ENCODE results near the gene CYP39A1.

CYP39A1 gene

GRCh38 chr6:46667377-46667776 lies 14.8 kb upstream of the CYP39A1 start:
- no peak overlapping the region for H2AFZ ChIP-seq (ENCODE audit: low read length)
- no peaks in the 10 kb centered on the region for H3F3A ChIP-seq (ENCODE audit: low read depth)
- no peaks in the 10 kb centered on the region for H3K27me3 ChIP-seq (ENCODE audit: insufficient read depth, low read length, poor library complexity, severe bottlenecking)
- no peaks in the 10 kb centered on the region for H4K20me1 ChIP-seq (ENCODE audit: insufficient read depth, low read length, poor library complexity, severe bottlenecking)
- no peak overlapping the region for H3K9ac ChIP-seq (ENCODE audit: low read depth, low read length, poor library complexity, severe bottlenecking)
- H3K36me3 ChIP-seq (ENCODE audit: insufficient read depth, low read length): no peaks in the 10 kb centered on the region
- H3K4me3 ChIP-seq (ENCODE audit: low read length, poor library complexity, severe bottlenecking): no peak overlapping the region
- H3K9me3 ChIP-seq (ENCODE audit: insufficient read depth, low read depth, low read length): no peaks in the 10 kb centered on the region
- H3K4me1 ChIP-seq (ENCODE audit: insufficient read depth, low read length, poor library complexity, severe bottlenecking): no peaks in the 10 kb centered on the region
- H3K4me2 ChIP-seq (ENCODE audit: low read depth, low read length, poor library complexity, severe bottlenecking): no peak overlapping the region
- TF ChIP-seq CTCF (conservative IDR thresholded peaks at IDR 0.05; ENCODE audit: low read length) (no peak), EZH2phosphoT487 (IDR thresholded peaks at IDR 0.05; ENCODE audit: borderline replicate concordance) (no peak)
- H3K9me2 ChIP-seq (replicated peaks; ENCODE audit: low read depth, low read length): no peaks in the 10 kb centered on the region
- H3K79me2 ChIP-seq (ENCODE audit: insufficient read depth, low read length): no peaks in the 10 kb centered on the region

GRCh38 chr6:46661483-46661882 lies 8.9 kb upstream of the CYP39A1 start:
- Histone ChIP-seq H3K27me3 (ENCODE audit: insufficient read depth, low read length, poor library complexity, severe bottlenecking) (no peaks in the 10 kb centered on the region), H3F3A (ENCODE audit: low read depth) (no peaks in the 10 kb centered on the region), H3K36me3 (ENCODE audit: insufficient read depth, low read length) (no peaks in the 10 kb centered on the region)

GRCh38 chr6:46657642-46658041 lies 5.0 kb upstream of the CYP39A1 start:
- Histone ChIP-seq H3K36me3 (ENCODE audit: insufficient read depth, low read length) (no peaks in the 10 kb centered on the region), H3K4me3 (ENCODE audit: low read length, poor library complexity, severe bottlenecking) (no peak overlapping the region), H4K20me1 (ENCODE audit: insufficient read depth, low read length, poor library complexity, severe bottlenecking) (no peaks in the 10 kb centered on the region), H3K4me2 (ENCODE audit: low read depth, low read length, poor library complexity, severe bottlenecking) (no peak overlapping the region), H3K4me1 (ENCODE audit: insufficient read depth, low read length, poor library complexity, severe bottlenecking) (no peaks in the 10 kb centered on the region), H3K79me2 (ENCODE audit: insufficient read depth, low read length) (no peaks in the 10 kb centered on the region), H3K9me2 (replicated peaks; ENCODE audit: low read depth, low read length) (no peaks in the 10 kb centered on the region), H2AFZ (ENCODE audit: low read length) (no peak overlapping the region), H3F3A (ENCODE audit: low read depth) (no peaks in the 10 kb centered on the region), H3K9ac (ENCODE audit: low read depth, low read length, poor library complexity, severe bottlenecking) (no peak overlapping the region), H3K9me3 (ENCODE audit: insufficient read depth, low read depth, low read length) (no peaks in the 10 kb centered on the region), H3K27me3 (ENCODE audit: insufficient read depth, low read length, poor library complexity, severe bottlenecking) (no peaks in the 10 kb centered on the region)
- TF ChIP-seq EZH2phosphoT487 (IDR thresholded peaks at IDR 0.05; ENCODE audit: borderline replicate concordance) (no peak), CTCF (conservative IDR thresholded peaks at IDR 0.05; ENCODE audit: low read length) (no peak)

More at GRCh38 chr6:46661483-46661882, 8.9 kb upstream of the CYP39A1 start:
- TF ChIP-seq EZH2phosphoT487 (IDR thresholded peaks at IDR 0.05; ENCODE audit: borderline replicate concordance) (no peak), CTCF (conservative IDR thresholded peaks at IDR 0.05; ENCODE audit: low read length) (no peak)
- Histone ChIP-seq H3K9me3 (ENCODE audit: insufficient read depth, low read depth, low read length) (no peaks in the 10 kb centered on the region), H2AFZ (ENCODE audit: low read length) (no peak overlapping the region), H3K79me2 (ENCODE audit: insufficient read depth, low read length) (no peaks in the 10 kb centered on the region), H3K4me3 (ENCODE audit: low read length, poor library complexity, severe bottlenecking) (no peak overlapping the region), H3K4me2 (ENCODE audit: low read depth, low read length, poor library complexity, severe bottlenecking) (no peak overlapping the region), H3K9ac (ENCODE audit: low read depth, low read length, poor library complexity, severe bottlenecking) (no peak overlapping the region), H3K4me1 (ENCODE audit: insufficient read depth, low read length, poor library complexity, severe bottlenecking) (no peaks in the 10 kb centered on the region), H4K20me1 (ENCODE audit: insufficient read depth, low read length, poor library complexity, severe bottlenecking) (no peaks in the 10 kb centered on the region), H3K9me2 (replicated peaks; ENCODE audit: low read depth, low read length) (no peaks in the 10 kb centered on the region)
